ENCODE data around the gene DTD2.
"Not testable (repeated sequence)": the region's sequence is repeated elsewhere in the genome, so short reads cannot be mapped to it uniquely, and the experiment has no call there.

Gene DTD2

GRCh38 chr14:31456841-31457664 lies at the start of gene DTD2:
Gene DTD2 (minus strand): TSS chr14:31457506. CDS start chr14:31457393, 113 bp downstream.
- DNase-seq: peak; percentile 64 to 98 (median 92)

DNA sequence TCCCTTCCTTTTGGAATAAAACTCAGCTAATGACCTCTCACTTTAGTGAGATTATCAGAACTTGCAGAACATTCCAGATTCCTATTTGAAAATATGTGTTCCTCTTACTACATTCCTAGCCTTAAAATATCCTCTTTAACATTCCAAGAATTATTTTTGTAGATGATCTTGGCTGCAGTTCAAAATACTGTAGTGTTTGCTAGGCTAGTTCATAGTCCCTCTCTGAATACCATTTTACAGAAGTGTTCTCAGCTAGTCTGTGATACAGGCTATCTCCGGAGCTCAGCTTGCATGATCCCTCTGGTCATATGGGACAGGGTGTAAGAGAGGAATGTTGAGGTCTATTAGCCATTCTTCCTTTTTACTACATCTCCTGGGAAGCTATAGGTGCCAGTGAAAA lies 48.1 kb upstream of the DTD2 start:
- DNase-seq: no peak

DNA sequence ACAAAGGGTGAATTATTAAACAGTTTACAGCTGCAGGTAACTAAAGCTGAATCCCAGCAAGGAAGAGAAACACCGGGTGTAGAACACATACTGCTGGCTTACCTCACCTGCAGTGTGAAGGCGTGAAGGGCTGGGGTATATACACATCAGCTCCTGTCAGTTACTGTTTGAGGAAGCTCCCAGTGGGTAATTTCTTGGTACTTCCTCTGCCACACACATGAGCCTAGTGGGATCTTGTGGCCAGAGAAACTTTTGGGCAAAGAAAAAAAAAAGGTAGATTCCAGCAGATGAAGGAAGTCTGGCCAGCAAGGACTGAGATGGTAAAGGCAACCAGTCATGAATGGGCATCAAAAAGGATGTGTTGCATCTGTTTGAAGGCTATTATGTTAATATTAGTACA lies 44.6 kb upstream of the DTD2 start:
- no peak for DNase-seq

DNA sequence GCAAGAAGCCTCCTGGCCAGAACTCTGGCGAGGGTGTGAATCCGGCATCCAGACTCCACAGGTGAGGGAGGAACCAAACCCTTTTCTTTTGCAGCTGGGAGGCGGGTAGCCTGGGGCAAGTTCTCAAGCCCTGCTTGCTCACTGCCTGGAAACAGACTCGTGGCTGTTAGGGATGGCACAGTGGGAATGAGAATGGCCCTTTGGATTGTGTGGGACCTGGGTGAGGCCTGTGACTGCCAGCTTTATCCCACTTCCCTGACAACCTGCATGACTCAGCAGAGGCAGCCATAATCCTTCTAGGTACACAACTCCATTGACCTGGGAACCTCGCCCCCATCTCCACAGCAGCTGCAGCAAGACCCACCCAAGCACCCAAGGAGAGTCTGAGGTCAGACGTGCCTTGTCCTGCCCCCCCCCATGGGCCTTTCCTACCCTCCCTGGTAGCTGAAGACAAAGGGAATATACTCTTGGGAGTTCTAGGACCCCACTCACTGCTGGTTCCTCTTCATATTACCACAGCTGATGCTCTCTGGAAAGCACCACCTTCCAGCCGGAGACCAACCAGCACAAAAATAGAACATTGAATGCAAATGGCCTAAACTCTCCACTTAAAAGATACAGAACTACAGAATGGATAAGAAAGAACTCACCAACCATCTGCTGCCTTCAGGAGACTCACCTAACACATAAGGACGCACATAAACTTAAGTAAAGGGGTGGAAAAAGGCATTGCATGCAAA lies 35.6 kb upstream of the DTD2 start:
- no peak for DNase-seq

DNA sequence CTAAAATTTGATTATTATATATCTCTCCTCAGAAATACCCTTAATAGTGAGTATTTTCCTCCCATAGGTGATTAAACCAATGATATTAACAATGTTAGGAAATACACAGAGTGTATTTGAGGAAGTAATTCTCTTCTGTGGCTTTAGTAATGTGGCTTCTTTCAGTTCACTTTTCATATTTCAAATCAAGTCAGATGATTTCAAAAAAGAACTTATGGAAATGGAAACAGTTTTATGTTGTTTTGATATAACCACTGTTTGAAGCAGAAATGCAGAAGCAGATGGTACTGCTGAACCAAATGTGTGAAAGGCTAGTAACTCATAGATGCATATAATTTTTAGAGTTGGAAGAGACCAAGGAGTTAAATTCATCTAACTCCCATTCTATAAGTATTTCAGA lies 32.4 kb upstream of the DTD2 start:
- DNase-seq: no peak

DNA sequence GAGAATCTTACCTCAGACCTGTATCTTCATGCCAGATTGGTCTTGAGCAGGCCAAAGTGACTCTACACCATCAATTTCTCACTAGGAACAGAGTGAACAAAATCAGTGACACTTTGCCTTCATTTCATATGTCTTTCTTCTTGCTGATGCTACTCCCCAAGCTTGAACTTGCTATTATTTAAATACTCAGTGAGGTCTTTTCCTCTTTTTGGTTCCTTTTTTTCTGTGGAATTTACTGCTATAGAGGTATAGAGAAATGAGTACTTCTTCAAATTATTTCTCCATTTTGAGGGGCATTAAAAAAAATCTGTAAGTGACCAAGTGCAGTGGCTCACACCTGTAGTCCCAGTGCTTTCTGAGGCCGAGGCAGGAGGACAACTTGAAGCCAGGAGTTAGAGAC lies 30.6 kb upstream of the DTD2 start, which contains the start of gene GPR33:
GPR33 (minus strand) TSS at position 154 of the 400 bp plus-strand sequence. CDS start 4,074 bp downstream, outside the sequence.
- no peak for DNase-seq

GRCh38 chr14:31486764-31487163 lies 29.5 kb upstream of the DTD2 start:
- no peak for DNase-seq

DNA sequence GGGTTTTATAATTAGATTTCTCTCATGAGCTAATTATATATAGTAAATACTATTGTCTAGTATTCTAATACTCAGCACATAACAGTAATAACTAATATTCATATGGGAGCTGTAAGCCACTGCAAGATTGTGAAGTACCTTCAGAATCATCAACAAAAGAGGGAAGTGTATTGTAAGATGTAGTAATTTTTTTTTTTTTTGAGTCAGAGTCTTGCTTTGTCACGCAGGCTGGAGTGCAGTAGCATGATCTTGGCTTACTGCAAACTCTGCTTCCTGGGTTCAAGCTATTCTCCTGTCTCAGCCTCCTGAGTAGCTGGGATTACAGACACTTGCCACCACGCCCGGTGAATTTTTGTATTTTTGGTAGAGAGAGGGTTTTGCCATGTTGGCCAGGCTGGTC lies 27.4 kb upstream of the DTD2 start:
- no peak for DNase-seq

GRCh38 chr14:31480156-31480555 lies 22.9 kb upstream of the DTD2 start:
- peak in 1 of 51 donors; percentile 22 for DNase-seq

- peak in 4 of 51 donors; percentile 7 to 45 (median 32) for DNase-seq
Measured at GRCh38 chr14:31479027-31479426, 21.7 kb upstream of the DTD2 start.

DNA sequence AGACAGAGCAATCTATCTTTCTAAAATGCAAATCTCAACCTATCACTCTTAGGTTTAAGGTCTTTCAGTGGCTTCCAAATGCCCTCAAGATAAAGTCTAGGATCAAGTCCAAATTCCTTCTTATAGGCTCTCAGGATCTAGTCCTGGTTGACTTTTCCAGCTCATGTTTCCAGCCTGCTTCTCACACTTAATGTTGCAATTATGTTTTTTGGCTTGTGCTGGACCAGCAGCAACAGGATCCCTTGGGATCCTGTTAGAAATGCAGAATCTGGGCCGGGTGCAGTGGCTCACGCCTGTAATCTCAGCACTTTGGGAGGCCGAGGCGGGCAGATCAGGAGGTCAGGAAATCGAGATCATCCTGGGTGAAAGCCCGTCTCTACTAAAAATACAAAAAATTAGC lies 19.9 kb upstream of the DTD2 start:
- no peak for DNase-seq

DNA sequence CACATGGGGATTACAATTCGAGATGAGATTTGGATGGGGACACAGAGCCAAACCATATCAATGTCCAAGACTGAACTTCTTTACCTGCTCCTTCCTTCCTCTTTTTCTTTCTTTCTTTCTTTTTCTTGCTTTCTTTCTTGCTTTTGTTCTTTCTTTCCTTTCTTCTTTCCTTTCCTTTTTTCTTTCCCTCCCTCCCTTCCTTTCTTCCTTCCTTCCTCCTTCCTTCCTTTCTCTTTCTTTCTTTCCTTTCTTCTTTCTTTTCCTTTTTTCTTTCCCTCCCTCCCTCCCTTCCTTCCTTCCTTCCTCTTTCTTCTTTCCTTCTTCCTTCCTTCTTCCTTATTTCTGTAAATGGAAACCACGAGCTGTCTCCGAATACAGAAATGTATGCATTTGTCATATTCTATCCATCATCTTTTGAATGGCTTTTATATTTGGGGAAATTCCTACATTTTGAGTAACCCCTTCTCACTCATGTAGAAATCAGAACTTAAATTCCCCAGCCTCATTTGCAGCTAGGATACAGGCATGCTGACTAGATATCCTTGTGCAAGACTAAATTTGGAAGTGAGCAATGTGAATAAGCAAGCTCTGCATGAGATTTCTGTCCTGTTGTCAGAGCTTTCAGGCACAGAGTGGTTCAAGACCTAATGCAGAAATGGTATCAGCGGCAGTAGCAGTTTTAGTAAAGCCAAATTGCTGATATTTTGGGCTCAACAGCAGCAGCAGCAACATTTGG lies 19.0 kb upstream of the DTD2 start:
- no peak for DNase-seq

- DNase-seq: no peak
Measured at GRCh38 chr14:31466554-31466953, 9.2 kb upstream of the DTD2 start.

- DNase-seq: no peak
Measured at GRCh38 chr14:31465111-31465510, 7.8 kb upstream of the DTD2 start.

GRCh38 chr14:31462450-31462849 lies 5.1 kb upstream of the DTD2 start:
- not testable (repeated sequence) for DNase-seq

GRCh38 chr14:31461545-31461944 lies 4.2 kb upstream of the DTD2 start:
- no peak for DNase-seq

GRCh38 chr14:31457665-31458659 lies 656 bp upstream of the DTD2 start:
- DNase-seq: peak in 2 of 51 donors; percentile 45 to 56

DNA sequence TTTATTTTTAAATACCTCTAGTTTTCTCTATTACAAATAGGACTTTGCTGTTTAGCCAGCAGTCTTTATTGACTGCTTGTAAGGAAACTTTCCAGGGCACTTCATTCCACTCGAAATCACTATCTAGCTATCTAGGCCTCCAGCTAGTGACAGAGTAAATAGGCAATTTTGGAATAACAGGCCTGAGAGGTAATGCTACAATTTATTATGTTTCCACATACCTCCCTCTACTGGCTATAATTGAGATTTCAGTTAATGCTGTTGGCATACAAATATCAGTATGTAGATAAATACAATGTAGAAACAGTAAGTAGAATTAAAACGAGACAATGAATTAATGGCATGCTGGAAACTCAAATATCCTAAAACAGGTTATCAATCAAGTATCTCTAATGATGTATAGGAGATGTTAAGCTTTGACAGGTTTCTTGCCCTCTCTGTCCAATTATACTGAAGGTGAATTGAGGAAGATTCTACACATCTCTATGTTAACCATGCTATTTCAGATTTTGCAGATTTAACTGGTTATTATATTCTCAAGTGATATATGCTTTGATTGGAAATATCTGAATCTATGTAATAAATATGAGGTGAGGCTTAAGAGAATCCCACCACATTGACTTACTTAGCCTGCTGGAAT lies 7.2 kb downstream of the DTD2 start:
- DNase-seq: peak in 1 of 51 donors; percentile 24

DNA sequence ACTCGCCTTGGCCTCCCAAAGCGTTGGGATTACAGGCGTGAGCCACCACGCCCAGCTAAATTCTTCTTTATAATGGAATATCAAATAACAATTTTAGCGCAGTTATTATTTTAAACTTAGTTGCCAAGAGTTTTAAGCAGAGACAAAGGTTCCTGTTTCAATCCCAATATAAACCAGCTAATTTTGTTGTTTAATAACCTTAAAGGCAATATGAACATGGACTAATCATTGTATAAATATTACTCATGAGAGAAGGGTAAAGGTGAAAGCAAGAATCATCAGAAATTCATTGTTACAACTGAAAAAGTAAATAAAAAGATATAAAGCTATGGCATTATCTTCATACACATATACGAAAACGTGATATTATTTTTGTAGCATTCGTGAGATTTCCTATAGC lies 8.2 kb downstream of the DTD2 start:
- DNase-seq: no peak

- no peak for DNase-seq
Measured at GRCh38 chr14:31445703-31446102, 11.6 kb downstream of the DTD2 start.
